Stimulated activated CD8-positive, alpha-beta memory T cell treated with anti-CD3 and anti-CD28 coated beads, Interleukin-15, amount 100 ng/mL, for 4 hours (primary cell): ENCODE results near the gene CRMP1.

Experiments used
- DNase-seq, 2 donors: peaks; one replicate each; pipeline ENCODE4 v3.0.0-alpha.2; 2020; ENCODE audit warnings: low read depth in 2 of 2

Gene CRMP1

GRCh38 chr4:5798462-5798861 lies 94.4 kb downstream of the CRMP1 start:
- no peak for DNase-seq

GRCh38 chr4:5797866-5798265 lies 95.0 kb downstream of the CRMP1 start:
- DNase-seq = no peak

DNA sequence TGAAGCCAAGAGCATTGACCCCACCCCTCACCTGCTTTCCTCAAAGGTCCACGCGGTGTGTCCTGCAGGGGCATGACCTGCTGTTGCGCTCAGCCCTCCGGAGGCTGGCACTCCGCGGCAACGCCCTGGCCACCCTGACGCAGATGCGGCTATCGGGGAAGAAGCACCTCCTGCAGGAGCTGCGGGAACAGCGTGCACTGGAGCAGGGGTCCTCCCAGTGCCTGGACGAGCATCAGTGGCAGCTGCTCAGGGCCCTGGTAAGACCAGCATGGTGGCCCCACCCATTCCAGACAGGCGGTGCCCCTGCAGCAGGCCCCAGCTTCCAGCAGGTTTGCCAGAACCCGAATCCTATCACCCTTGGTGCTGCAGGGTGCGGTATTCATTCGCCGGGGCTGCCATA lies 95.9 kb downstream of the CRMP1 start:
- no peak for DNase-seq

- DNase-seq = no peak
These were observed 97.3 kb downstream of the CRMP1 start for GRCh38 chr4:5795580-5795979.

- DNase-seq = no peak
These were observed 99.4 kb downstream of the CRMP1 start for GRCh38 chr4:5793514-5793913.

GRCh38 chr4:5791654-5792053 lies 101.2 kb downstream of the CRMP1 start:
- DNase-seq = no peak

GRCh38 chr4:5790546-5790857 lies 102.4 kb downstream of the CRMP1 start:
- no peak for DNase-seq

DNA sequence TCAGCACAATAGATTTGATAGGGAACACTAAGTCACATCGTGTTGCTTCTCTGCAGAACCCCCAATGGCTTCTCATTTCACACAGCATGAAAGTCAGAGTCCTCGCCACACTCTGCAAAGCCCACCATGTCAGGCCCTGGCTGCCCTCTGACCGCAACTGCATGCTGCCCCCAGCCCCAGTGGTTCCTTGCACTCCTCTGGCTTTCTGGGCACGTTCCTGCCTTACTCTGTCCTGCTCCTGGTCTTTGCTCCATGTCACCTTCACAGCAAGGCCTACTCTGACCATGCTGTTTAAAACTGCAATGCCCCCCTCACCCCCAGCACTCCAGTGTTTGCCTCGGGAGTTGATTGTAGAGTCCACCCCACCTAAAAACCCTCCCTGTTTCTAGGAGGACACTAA lies 103.7 kb downstream of the CRMP1 start:
- DNase-seq = no peak

DNA sequence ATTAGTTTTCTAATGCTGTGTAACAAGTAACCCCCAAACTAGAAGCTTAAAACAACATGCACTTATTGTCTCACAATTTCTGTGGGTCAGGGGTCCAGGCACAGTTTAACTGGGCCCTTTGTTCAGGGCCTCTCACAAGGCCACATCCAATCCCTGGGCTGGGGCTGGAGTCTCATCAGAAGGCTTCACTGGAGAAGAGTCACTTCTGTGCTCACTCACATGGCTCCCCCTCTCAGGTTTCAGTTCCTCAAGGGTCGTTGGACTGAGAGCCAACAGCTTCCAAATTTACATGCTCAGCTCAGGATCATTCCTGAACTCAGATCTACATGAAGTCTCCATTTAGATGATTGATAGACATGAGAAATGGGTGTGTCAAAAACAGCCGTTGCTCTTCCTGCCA lies 104.7 kb downstream of the CRMP1 start:
- no peak for DNase-seq

DNA sequence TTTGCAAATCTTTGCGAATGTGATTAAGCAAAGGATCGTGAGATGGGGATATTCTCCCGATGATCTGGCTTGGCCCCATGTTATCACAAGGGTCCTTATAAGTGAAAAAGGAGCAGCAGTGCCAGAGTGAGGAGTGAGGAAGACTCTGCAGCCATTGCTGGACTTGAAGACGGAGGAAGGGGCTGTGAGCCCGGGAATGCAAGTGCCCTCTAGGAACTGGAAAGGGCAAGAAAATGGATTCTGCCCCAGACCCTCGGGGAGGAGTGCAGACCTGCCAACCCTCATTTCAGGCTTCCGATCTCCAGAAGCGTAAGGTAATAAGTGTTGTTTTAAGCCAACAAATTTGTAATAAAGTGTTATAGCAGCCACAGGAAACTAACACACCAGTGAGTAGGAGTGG lies 105.6 kb downstream of the CRMP1 start:
- no peak for DNase-seq

- DNase-seq = no peak
These were observed 106.8 kb downstream of the CRMP1 start for GRCh38 chr4:5785806-5786680.

DNA sequence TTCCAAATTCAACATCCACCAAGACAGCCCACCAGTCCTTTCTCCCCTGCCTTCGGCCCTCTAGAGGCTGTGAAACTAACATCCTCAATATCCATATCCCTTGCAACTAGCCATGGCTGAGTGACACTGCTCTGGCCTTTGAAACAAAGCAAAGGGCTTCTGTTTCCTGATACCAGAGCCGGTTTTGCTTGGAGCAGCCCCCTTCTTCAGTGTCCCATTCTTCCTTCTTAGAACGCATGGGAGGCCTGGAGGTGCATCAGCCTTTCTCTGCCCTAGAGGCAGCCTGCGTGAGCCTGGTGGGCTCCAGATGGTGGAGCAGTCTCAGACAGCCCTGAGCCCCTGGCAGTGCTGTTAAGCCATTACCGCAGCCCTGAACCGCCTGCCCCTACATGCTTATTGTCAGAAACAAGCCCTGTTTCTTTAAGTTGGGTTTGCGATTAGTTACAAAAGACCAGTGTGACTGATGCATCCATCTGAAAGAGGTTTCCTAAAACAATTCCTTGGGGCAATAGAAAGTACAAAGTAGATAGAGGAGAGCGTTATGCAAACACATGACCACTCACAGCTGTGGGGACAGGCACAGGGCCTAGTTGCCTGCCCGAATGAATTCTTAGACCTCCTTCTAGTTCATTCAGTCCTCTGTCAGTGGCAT lies 107.8 kb downstream of the CRMP1 start:
- DNase-seq = no peak

GRCh38 chr4:5784021-5784420 lies 108.9 kb downstream of the CRMP1 start:
- no peak for DNase-seq

DNA sequence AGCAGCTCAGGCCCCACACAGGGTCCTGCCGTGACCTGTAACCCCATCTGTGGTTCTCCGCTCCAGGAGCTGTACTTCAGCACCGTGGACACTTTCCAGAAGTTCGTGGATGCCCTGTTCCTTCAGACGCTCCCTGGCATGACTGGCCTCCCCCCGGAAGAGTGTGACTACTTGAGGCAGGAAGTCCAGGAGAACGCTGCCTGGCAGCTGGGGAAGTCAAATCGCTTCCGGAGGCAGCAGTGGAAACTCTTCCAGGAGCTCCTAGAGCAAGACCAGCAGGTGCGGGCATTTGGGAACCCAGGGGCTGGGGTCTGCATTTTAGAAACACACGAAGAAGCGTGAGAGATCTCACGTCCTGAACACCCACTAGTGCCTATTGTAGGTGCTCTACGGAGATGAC lies 109.4 kb downstream of the CRMP1 start:
- DNase-seq = no peak

GRCh38 chr4:5782829-5783476 lies 109.9 kb downstream of the CRMP1 start:
- DNase-seq = no peak

DNA sequence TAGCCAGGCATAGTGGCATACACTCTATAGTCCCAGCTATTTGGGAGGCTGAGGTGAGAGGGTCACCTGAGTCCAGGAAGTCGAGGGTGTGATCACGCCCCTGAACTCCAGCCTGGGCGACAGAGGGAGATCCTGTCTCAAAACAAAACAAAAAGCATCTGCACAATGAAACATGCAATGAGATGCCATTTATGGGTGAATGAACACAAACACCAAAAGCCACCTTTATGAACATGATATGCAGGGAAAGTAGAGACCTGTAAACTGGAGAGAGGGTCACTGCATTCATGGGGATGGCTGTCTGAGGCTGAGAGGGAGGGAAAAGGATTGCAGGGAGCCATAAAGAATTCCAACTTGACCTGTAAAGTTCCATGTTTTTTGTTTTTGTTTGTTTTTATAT lies 111.2 kb downstream of the CRMP1 start:
- no peak for DNase-seq

DNA sequence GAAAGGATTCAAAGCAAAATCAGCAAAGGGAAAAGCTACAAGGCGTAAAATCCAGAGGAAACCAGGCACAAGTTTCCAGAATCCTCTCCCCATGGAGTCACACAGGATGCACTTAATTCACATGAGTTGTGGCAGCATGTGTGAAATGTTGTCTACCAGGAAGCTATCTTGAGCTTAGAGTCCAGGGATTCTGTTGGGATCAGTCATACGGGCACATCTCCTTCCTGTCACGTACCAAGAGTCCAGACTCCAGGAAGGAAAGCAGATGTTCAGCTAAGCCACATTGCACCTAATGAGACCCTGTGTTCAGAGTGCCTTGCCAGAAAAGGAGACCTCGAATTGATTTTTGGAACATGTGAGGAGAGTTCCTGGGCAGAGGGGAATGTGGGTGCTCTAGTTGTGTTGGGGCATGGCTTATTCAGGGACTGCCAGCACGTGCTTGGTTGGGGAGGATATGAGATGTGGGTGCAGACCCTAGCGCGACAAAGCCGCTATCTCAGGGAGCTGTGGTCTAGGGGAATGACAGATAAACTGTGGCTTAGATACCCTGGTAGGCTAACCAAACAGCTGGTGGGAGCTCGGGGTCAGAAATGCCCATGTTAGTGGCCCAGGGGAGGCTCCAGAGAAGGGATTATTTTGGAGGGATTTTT lies 111.9 kb downstream of the CRMP1 start:
- no peak for DNase-seq

DNA sequence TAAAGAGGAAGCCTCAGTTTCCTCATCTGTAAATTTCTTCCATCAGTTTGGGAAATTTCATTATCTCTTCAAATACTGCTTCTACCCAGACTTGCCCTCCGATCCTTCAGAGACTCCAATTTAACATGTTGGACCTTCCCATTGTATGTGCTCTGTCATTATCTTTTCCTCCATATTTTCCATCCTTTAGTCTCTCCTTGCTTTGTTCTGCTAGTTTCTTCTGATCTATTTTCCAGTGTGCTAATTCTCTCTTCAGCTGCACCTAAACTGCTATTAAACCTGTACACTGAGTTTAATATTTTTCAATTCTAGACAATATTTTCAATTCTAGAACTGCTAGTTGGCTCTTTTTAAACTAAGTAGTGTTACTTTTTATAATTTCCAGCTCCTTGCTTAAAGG lies 116.4 kb downstream of the CRMP1 start:
- no peak for DNase-seq

DNA sequence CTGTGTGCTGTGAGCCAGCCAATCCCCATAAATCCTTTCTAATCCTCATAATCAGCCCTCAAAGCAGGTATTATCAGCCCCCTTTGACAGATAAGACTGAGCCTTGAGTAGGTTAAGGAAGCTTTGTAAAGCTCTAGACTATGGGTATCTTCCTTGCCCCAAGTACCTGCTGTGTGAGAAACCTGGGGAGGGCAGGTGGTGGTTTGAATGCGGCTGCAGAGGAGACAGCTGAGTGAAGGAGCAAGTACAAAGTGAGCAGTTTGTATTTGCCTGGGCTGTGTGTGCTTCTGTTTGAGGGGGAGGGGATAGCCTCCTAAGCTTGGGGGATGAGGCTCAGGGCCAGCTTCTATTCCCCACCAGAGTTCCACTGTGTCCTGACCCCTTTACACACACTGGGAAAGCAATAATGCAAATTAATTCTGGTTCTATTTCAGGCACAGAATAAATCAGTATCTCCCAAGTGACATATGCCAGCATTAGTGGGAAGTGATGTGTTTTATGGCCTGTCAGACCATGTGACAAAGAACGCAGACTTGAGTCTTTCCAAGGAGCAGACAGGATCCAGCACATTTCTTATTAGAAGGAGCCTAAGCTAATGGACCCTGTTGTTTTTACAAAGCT lies 118.4 kb downstream of the CRMP1 start:
- no peak for DNase-seq

DNA sequence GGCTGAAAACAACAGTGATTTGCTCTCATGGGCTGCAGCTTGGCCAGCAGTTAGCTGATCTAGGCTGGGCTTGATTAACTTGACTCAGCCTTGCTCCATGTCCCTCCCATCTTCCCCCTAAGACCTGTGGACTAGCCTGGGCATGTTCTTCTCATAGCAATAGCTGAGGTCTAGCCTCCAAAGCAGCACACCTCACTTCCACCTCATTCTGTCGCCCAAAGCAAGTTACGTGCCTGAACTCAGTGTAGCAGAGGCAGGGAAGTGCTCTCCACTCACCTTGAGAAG lies 119.7 kb downstream of the CRMP1 start:
- DNase-seq = no peak

DNA sequence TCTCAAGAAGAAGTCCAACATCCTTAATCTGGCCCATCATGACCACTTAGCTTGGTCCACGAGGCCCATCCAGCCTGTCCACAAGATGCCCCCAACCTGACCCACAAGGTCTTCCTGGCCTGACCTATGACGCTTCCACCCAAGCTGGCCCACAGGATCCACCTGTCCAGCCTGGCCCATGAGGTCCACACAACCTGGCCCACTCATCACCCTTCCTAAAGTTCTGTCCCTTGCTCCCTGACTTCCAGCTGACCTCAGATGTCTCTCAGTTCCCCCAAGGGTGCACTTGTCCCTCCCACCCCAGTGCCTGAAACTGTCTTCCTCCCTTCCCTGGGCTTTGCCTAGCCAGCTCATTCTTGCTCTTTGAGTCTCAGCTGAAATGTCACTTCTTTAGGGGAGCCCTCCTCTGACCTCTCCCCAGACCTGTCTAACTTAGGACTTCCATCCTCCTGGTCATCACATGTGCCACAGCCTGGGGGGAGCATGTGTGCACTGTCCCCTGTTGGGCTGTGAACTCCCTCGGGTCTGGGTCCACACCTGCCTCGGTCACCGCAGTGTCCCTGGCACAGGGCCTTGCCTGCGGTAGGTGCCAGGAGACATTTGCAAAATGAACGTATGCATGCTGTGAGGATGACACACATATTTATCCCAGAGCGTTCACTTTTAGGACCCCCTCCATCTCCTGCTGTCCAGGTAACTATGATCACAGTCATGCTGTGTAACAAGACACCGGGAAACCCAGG lies 120.2 kb downstream of the CRMP1 start:
- no peak for DNase-seq
